DND-41 (cell line): ENCODE results near the gene KMT2B.

ENCODE experiments used
- EZH2 ChIP-seq: IDR thresholded peaks from 3 replicates; pipeline ENCODE4 v1.6.1; 2012; ENCODE audit warnings: borderline replicate concordance, low read depth, mild to moderate bottlenecking, moderate library complexity, low read length, inconsistent platforms; ENCODE audit not compliant: severe bottlenecking
- TF ChIP-seq, protein P1 (sequence below): IDR thresholded peaks from 2 replicates; pipeline ENCODE4 v1.5.1; 2012; ENCODE audit warnings: borderline replicate concordance, low read length, moderate library complexity, mild to moderate bottlenecking; ENCODE audit not compliant: poor library complexity, severe bottlenecking; ENCODE audit errors: extremely low read depth

GRCh38 chr19:35767288-35768081 is 49.7 kb downstream of the KMT2B start:
- TF ChIP-seq, protein P1, sequence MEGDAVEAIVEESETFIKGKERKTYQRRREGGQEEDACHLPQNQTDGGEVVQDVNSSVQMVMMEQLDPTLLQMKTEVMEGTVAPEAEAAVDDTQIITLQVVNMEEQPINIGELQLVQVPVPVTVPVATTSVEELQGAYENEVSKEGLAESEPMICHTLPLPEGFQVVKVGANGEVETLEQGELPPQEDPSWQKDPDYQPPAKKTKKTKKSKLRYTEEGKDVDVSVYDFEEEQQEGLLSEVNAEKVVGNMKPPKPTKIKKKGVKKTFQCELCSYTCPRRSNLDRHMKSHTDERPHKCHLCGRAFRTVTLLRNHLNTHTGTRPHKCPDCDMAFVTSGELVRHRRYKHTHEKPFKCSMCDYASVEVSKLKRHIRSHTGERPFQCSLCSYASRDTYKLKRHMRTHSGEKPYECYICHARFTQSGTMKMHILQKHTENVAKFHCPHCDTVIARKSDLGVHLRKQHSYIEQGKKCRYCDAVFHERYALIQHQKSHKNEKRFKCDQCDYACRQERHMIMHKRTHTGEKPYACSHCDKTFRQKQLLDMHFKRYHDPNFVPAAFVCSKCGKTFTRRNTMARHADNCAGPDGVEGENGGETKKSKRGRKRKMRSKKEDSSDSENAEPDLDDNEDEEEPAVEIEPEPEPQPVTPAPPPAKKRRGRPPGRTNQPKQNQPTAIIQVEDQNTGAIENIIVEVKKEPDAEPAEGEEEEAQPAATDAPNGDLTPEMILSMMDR = no peak
- no peak for TF ChIP-seq EZH2
